HUES64 (cell line): Measurements from ENCODE around the gene AGAP2.

Source experiments
- H3K27ac ChIP-seq: 2 replicates; pipeline ENCODE4 v1.7.0; 2013; ENCODE audit warnings: low read depth, low read length, inconsistent platforms
- H3K27me3 ChIP-seq: 2 replicates; pipeline ENCODE4 v1.6.1; 2013; ENCODE audit warnings: mild to moderate bottlenecking, low read length; ENCODE audit not compliant: insufficient read depth
- H3K36me3 ChIP-seq: 2 replicates; pipeline ENCODE4 v1.6.1; 2013; ENCODE audit warnings: mild to moderate bottlenecking, low read length; ENCODE audit not compliant: insufficient read depth
- H3K4me1 ChIP-seq: 2 replicates; pipeline ENCODE4 v1.6.1; 2013; ENCODE audit warnings: mild to moderate bottlenecking, low read length, moderate library complexity; ENCODE audit not compliant: insufficient read depth
- H3K4me3 ChIP-seq: 2 replicates; pipeline ENCODE4 v1.5.1; 2013; ENCODE audit warnings: mild to moderate bottlenecking, low read length, moderate library complexity
- H3K9ac ChIP-seq: 2 replicates; pipeline ENCODE4 v1.6.1; 2013; ENCODE audit warnings: mild to moderate bottlenecking, low read depth, low read length
- H3K9me3 ChIP-seq: 2 replicates; pipeline ENCODE4 v1.6.1; 2013; ENCODE audit warnings: low read depth, low read length; ENCODE audit not compliant: insufficient read depth
- WGBS: fragments of 150-250, 120-280 bp; methylation state at CpG from one replicate; pipeline ENCODE4 v1.1.7; 2013; ENCODE audit warnings: missing lambda C conversion rate; 5-methylcytosine and 5-hydroxymethylcytosine counted together

AGAP2 gene

GRCh38 chr12:57741844-57742738, 3.5 kb upstream of the AGAP2 start:
- H3K4me3 ChIP-seq: no peak overlapping the region
- H3K36me3 ChIP-seq: peaks cover 14% of the 10 kb centered on the region
- H3K27ac ChIP-seq: no peak overlapping the region
- no peaks in the 10 kb centered on the region for H3K9me3 ChIP-seq
- peaks cover 5% of the 10 kb centered on the region; the same call in 1 of the 2 replicates for H3K4me1 ChIP-seq
- WGBS: 59% methylated on average over 14 of the region's 14 CpGs
- peaks cover 59% of the 10 kb centered on the region for H3K27me3 ChIP-seq
- H3K9ac ChIP-seq: no peak overlapping the region

GRCh38 chr12:57741413-57741789, 2.9 kb upstream of the AGAP2 start:
- 83% methylated on average over 1 of the region's 1 CpG for WGBS
- Histone ChIP-seq H3K4me3 (no peak overlapping the region), H3K27me3 (peaks cover 66% of the 10 kb centered on the region)

GRCh38 chr12:57740656-57741412, 2.3 kb upstream of the AGAP2 start:
- H3K36me3 ChIP-seq: 0 out of 2 replicates have a peak, but pooled peaks cover 2% of the 10 kb centered on the region
- H3K4me1 ChIP-seq: peaks cover 12% of the 10 kb centered on the region
- H3K4me3 ChIP-seq: no peak overlapping the region
- H3K27ac ChIP-seq: no peak overlapping the region
- no peaks in the 10 kb centered on the region for H3K9me3 ChIP-seq
- no peak overlapping the region for H3K9ac ChIP-seq
- WGBS: 73% methylated on average over 5 of the region's 5 CpGs
- H3K27me3 ChIP-seq: peaks cover 72% of the 10 kb centered on the region

More at GRCh38 chr12:57741413-57741789, 2.9 kb upstream of the AGAP2 start:
- Histone ChIP-seq H3K36me3 (peaks cover 7% of the 10 kb centered on the region), H3K9me3 (no peaks in the 10 kb centered on the region), H3K27ac (no peak overlapping the region), H3K9ac (no peak overlapping the region), H3K4me1 (peaks cover 12% of the 10 kb centered on the region)

- Histone ChIP-seq H3K27me3 (peaks cover 80% of the 10 kb centered on the region), H3K36me3 (no peaks in the 10 kb centered on the region), H3K4me1 (peaks cover 12% of the 10 kb centered on the region), H3K27ac (no peak overlapping the region), H3K9ac (no peak overlapping the region), H3K4me3 (no peak overlapping the region), H3K9me3 (no peaks in the 10 kb centered on the region)
- 31% methylated on average over 10 of the region's 10 CpGs for WGBS
These were observed 1.5 kb upstream of the AGAP2 start for GRCh38 chr12:57739914-57740538.

- no peak overlapping the region for H3K9ac ChIP-seq
- H3K27ac ChIP-seq: no peak overlapping the region
- no peaks in the 10 kb centered on the region for H3K36me3 ChIP-seq
- 23% methylated on average over 7 of the region's 7 CpGs for WGBS
- H3K4me1 ChIP-seq: peaks cover 12% of the 10 kb centered on the region
- H3K4me3 ChIP-seq: peak overlapping the region; percentile 44; the same call in 1 of the 2 replicates
- peaks cover 86% of the 10 kb centered on the region for H3K27me3 ChIP-seq
- no peaks in the 10 kb centered on the region for H3K9me3 ChIP-seq
These were observed 845 bp upstream of the AGAP2 start for GRCh38 chr12:57739387-57739786.

- Histone ChIP-seq H3K9ac (no peak overlapping the region), H3K27ac (no peak overlapping the region), H3K9me3 (no peaks in the 10 kb centered on the region), H3K4me1 (peaks cover 12% of the 10 kb centered on the region), H3K36me3 (no peaks in the 10 kb centered on the region), H3K27me3 (peaks cover 99% of the 10 kb centered on the region), H3K4me3 (peak overlapping the region; percentile 41)
- WGBS: 2% methylated on average over 109 of the region's 110 CpGs
These were observed 778 bp downstream of the AGAP2 start for GRCh38 chr12:57737467-57738460.

GRCh38 chr12:57736741-57737466, 1.6 kb downstream of the AGAP2 start:
- H3K4me1 ChIP-seq: peaks cover 12% of the 10 kb centered on the region
- no peak overlapping the region for H3K27ac ChIP-seq
- H3K36me3 ChIP-seq: no peaks in the 10 kb centered on the region
- WGBS: 2% methylated on average over 31 of the region's 31 CpGs
- no peaks in the 10 kb centered on the region for H3K9me3 ChIP-seq
- H3K27me3 ChIP-seq: peaks cover 99% of the 10 kb centered on the region
- H3K4me3 ChIP-seq: peak overlapping the region; percentile 41
- H3K9ac ChIP-seq: no peak overlapping the region

GRCh38 chr12:57735952-57736740, 2.4 kb downstream of the AGAP2 start:
- peaks cover 12% of the 10 kb centered on the region for H3K4me1 ChIP-seq
- H3K9me3 ChIP-seq: no peaks in the 10 kb centered on the region
- no peak overlapping the region for H3K9ac ChIP-seq
- H3K27me3 ChIP-seq: peaks cover 99% of the 10 kb centered on the region
- H3K36me3 ChIP-seq: no peaks in the 10 kb centered on the region
- no peak overlapping the region for H3K27ac ChIP-seq
- WGBS: under 1% methylated on average over 47 of the region's 49 CpGs
- H3K4me3 ChIP-seq: peak overlapping the region; percentile 41

GRCh38 chr12:57735198-57735855, 3.2 kb downstream of the AGAP2 start:
- peaks cover 99% of the 10 kb centered on the region for H3K27me3 ChIP-seq
- 19% methylated on average over 7 of the region's 8 CpGs for WGBS
- H3K4me1 ChIP-seq: peaks cover 12% of the 10 kb centered on the region
- H3K36me3 ChIP-seq: no peaks in the 10 kb centered on the region
- no peak overlapping the region for H3K27ac ChIP-seq
- H3K9me3 ChIP-seq: no peaks in the 10 kb centered on the region
- H3K9ac ChIP-seq: no peak overlapping the region
- H3K4me3 ChIP-seq: peak overlapping the region; percentile 41; the same call in 1 of the 2 replicates
